ENCODE measurements around the gene GALNT2.

GALNT2 gene

GRCh38 chr1:230104395-230105244 lies 37.6 kb downstream of the GALNT2 start:
- peak overlapping the region; percentile 40 to 62 for H3K9ac ChIP-seq (ENCODE audit: low read length in 2 of 2)
- peak overlapping the region; percentile 73 for H3K27ac ChIP-seq (ENCODE audit: low read length)
- H3K36me3 ChIP-seq (ENCODE audit: control insufficient read depth in 2 of 2, insufficient read depth in 2 of 2, low read length in 2 of 2) = peaks cover 0 to 2% of the 10 kb centered on the region in 2 donors
- peaks cover 85% of the 10 kb centered on the region for H3K4me1 ChIP-seq (ENCODE audit: control insufficient read depth, insufficient read depth, low read length)
- H3K4me3 ChIP-seq (ENCODE audit: low read length in 2 of 2) = peak overlapping the region; percentile 30 to 58
- no peaks in the 10 kb centered on the region for H3K27me3 ChIP-seq (ENCODE audit: control insufficient read depth in 1 of 2, insufficient read depth in 2 of 2, low read length in 2 of 2)
- no peaks in the 10 kb centered on the region for H3K9me3 ChIP-seq (ENCODE audit: control insufficient read depth in 2 of 2, low read length in 2 of 2)

- H3K36me3 ChIP-seq (ENCODE audit: control insufficient read depth in 2 of 2, insufficient read depth in 2 of 2, low read length in 2 of 2) = peaks cover 0 to 2% of the 10 kb centered on the region in 2 donors
- H3K27me3 ChIP-seq (ENCODE audit: control insufficient read depth in 1 of 2, insufficient read depth in 2 of 2, low read length in 2 of 2) = no peaks in the 10 kb centered on the region
- H3K4me1 ChIP-seq (ENCODE audit: control insufficient read depth, insufficient read depth, low read length) = peaks cover 89% of the 10 kb centered on the region
- no peaks in the 10 kb centered on the region for H3K9me3 ChIP-seq (ENCODE audit: control insufficient read depth in 2 of 2, low read length in 2 of 2)
- peak overlapping the region; percentile 3 to 58 for H3K4me3 ChIP-seq (ENCODE audit: low read length in 2 of 2)
- H3K9ac ChIP-seq (ENCODE audit: low read length in 2 of 2) = peak overlapping the region; percentile 29 to 62
- H3K27ac ChIP-seq (ENCODE audit: low read length) = peak overlapping the region; percentile 73
Observed at GRCh38 chr1:230105245-230105753, 38.3 kb downstream of the GALNT2 start.

GRCh38 chr1:230105754-230106625 lies 39.0 kb downstream of the GALNT2 start:
- Histone ChIP-seq H3K9me3 (ENCODE audit: control insufficient read depth in 2 of 2, low read length in 2 of 2) (no peaks in the 10 kb centered on the region), H3K27me3 (ENCODE audit: control insufficient read depth in 1 of 2, insufficient read depth in 2 of 2, low read length in 2 of 2) (no peaks in the 10 kb centered on the region), H3K4me1 (ENCODE audit: control insufficient read depth, insufficient read depth, low read length) (peaks cover 94% of the 10 kb centered on the region), H3K9ac (ENCODE audit: low read length in 2 of 2) (peak overlapping the region in 1 of 2 donors; percentile 29), H3K36me3 (ENCODE audit: control insufficient read depth in 2 of 2, insufficient read depth in 2 of 2, low read length in 2 of 2) (peaks cover 0 to 2% of the 10 kb centered on the region in 2 donors), H3K27ac (ENCODE audit: low read length) (peak overlapping the region; percentile 73), H3K4me3 (ENCODE audit: low read length in 2 of 2) (peak overlapping the region; percentile 3 to 58)

GRCh38 chr1:230107941-230108340 lies 40.9 kb downstream of the GALNT2 start:
- Histone ChIP-seq H3K4me1 (ENCODE audit: control insufficient read depth, insufficient read depth, low read length) (peaks cover 97% of the 10 kb centered on the region), H3K9me3 (ENCODE audit: control insufficient read depth in 2 of 2, low read length in 2 of 2) (no peaks in the 10 kb centered on the region), H3K36me3 (ENCODE audit: control insufficient read depth in 2 of 2, insufficient read depth in 2 of 2, low read length in 2 of 2) (peaks cover 0 to 2% of the 10 kb centered on the region in 2 donors), H3K9ac (ENCODE audit: low read length in 2 of 2) (no peak overlapping the region), H3K27ac (ENCODE audit: low read length) (no peak overlapping the region), H3K4me3 (ENCODE audit: low read length in 2 of 2) (no peak overlapping the region), H3K27me3 (ENCODE audit: control insufficient read depth in 1 of 2, insufficient read depth in 2 of 2, low read length in 2 of 2) (no peaks in the 10 kb centered on the region)

DNA sequence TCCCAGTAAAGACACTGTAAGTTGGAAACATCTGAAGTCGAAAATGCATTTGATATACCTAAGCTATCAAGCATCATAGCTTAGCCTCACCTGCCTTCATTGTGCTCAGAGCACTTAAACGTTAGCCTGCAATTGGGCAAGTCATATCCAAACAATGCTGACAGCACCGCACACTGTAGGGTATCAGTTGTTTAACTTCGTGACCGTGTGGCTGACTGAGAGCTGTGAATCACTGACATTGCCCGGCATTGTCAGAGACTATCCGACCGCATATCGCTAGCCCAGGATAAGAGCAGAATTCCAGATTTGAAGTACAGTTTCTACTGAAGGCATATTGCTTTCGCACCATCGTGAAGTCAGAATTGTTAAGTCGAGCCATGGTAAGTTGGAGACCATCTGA lies 41.5 kb downstream of the GALNT2 start:
- Histone ChIP-seq H3K27ac (ENCODE audit: low read length) (no peak overlapping the region), H3K9me3 (ENCODE audit: control insufficient read depth in 2 of 2, low read length in 2 of 2) (no peaks in the 10 kb centered on the region), H3K4me1 (ENCODE audit: control insufficient read depth, insufficient read depth, low read length) (peaks cover 98% of the 10 kb centered on the region), H3K4me3 (ENCODE audit: low read length in 2 of 2) (no peak overlapping the region), H3K36me3 (ENCODE audit: control insufficient read depth in 2 of 2, insufficient read depth in 2 of 2, low read length in 2 of 2) (peaks cover 0 to 2% of the 10 kb centered on the region in 2 donors), H3K9ac (ENCODE audit: low read length in 2 of 2) (no peak overlapping the region), H3K27me3 (ENCODE audit: control insufficient read depth in 1 of 2, insufficient read depth in 2 of 2, low read length in 2 of 2) (no peaks in the 10 kb centered on the region)

GRCh38 chr1:230109066-230109465 lies 42.0 kb downstream of the GALNT2 start:
- Histone ChIP-seq H3K4me1 (ENCODE audit: control insufficient read depth, insufficient read depth, low read length) (peaks cover 98% of the 10 kb centered on the region), H3K36me3 (ENCODE audit: control insufficient read depth in 2 of 2, insufficient read depth in 2 of 2, low read length in 2 of 2) (peaks cover 0 to 2% of the 10 kb centered on the region in 2 donors), H3K9me3 (ENCODE audit: control insufficient read depth in 2 of 2, low read length in 2 of 2) (no peaks in the 10 kb centered on the region), H3K27ac (ENCODE audit: low read length) (peak overlapping the region; percentile 53), H3K4me3 (ENCODE audit: low read length in 2 of 2) (no peak overlapping the region), H3K27me3 (ENCODE audit: control insufficient read depth in 1 of 2, insufficient read depth in 2 of 2, low read length in 2 of 2) (no peaks in the 10 kb centered on the region), H3K9ac (ENCODE audit: low read length in 2 of 2) (no peak overlapping the region)

GRCh38 chr1:230109895-230110667 lies 43.0 kb downstream of the GALNT2 start:
- no peaks in the 10 kb centered on the region for H3K9me3 ChIP-seq (ENCODE audit: control insufficient read depth in 2 of 2, low read length in 2 of 2)
- H3K36me3 ChIP-seq (ENCODE audit: control insufficient read depth in 2 of 2, insufficient read depth in 2 of 2, low read length in 2 of 2) = peaks cover 0 to 5% of the 10 kb centered on the region in 2 donors
- peak overlapping the region in 1 of 2 donors; percentile 15 for H3K4me3 ChIP-seq (ENCODE audit: low read length in 2 of 2)
- H3K9ac ChIP-seq (ENCODE audit: low read length in 2 of 2) = peak overlapping the region in 1 of 2 donors; percentile 21
- H3K4me1 ChIP-seq (ENCODE audit: control insufficient read depth, insufficient read depth, low read length) = peaks cover 92% of the 10 kb centered on the region
- H3K27ac ChIP-seq (ENCODE audit: low read length) = peak overlapping the region; percentile 53
- no peaks in the 10 kb centered on the region for H3K27me3 ChIP-seq (ENCODE audit: control insufficient read depth in 1 of 2, insufficient read depth in 2 of 2, low read length in 2 of 2)

DNA sequence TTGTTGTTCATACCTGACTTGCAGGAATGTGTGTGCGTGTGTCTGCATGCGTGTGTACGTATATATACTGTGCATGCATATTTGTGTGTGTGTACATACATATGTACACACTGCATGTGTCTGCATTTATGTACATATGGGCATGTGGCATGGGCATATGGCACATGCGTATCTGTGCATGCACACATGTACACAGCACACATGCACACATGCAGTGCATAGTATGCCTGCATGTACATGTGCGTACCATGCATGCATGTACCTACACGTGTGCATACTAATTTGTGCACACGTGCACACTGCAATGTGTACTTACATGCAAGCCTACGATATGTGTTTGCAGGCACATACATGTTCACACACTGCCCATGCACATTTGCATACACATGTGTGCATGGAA lies 43.9 kb downstream of the GALNT2 start:
- no peak overlapping the region for H3K9ac ChIP-seq (ENCODE audit: low read length in 2 of 2)
- H3K4me3 ChIP-seq (ENCODE audit: low read length in 2 of 2) = no peak overlapping the region
- peaks cover 84% of the 10 kb centered on the region for H3K4me1 ChIP-seq (ENCODE audit: control insufficient read depth, insufficient read depth, low read length)
- no peaks in the 10 kb centered on the region for H3K27me3 ChIP-seq (ENCODE audit: control insufficient read depth in 1 of 2, insufficient read depth in 2 of 2, low read length in 2 of 2)
- no peak overlapping the region for H3K27ac ChIP-seq (ENCODE audit: low read length)
- H3K9me3 ChIP-seq (ENCODE audit: control insufficient read depth in 2 of 2, low read length in 2 of 2) = no peaks in the 10 kb centered on the region
- H3K36me3 ChIP-seq (ENCODE audit: control insufficient read depth in 2 of 2, insufficient read depth in 2 of 2, low read length in 2 of 2) = peaks cover 0 to 5% of the 10 kb centered on the region in 2 donors

DNA sequence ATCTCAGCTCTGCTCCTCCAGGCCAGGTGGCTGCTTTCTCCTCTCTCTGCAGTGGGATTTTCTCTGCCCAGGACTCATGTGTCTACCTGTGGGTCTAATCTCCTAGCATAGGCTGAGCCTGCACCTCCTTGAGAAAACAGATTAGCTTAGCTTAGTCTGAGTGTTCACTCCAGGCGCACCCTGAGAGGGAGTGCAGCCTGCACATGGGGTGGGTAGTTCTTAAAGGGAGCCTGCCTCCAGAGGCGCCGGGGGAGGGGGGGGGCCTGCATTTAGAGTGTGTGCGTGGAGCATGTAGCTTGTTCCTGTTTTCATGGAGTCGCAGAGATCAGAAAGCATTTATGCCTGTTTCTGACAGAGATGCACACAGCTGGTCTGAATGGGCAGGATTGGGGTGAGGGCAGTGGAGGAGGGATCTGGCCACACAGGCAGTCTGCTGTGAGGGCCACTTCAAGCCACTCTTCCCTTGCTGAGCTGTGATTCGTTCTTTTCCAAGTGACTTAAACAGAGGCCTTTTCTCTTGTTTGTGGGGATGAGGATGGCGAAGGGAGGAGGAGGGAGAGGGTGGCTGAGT lies 45.2 kb downstream of the GALNT2 start:
- H3K9me3 ChIP-seq (ENCODE audit: control insufficient read depth in 2 of 2, low read length in 2 of 2) = no peaks in the 10 kb centered on the region
- H3K4me1 ChIP-seq (ENCODE audit: control insufficient read depth, insufficient read depth, low read length) = peaks cover 75% of the 10 kb centered on the region
- peak overlapping the region; percentile 46 for H3K27ac ChIP-seq (ENCODE audit: low read length)
- peaks cover 0 to 5% of the 10 kb centered on the region in 2 donors for H3K36me3 ChIP-seq (ENCODE audit: control insufficient read depth in 2 of 2, insufficient read depth in 2 of 2, low read length in 2 of 2)
- peak overlapping the region in 1 of 2 donors; percentile 29 for H3K4me3 ChIP-seq (ENCODE audit: low read length in 2 of 2)
- no peak overlapping the region for H3K9ac ChIP-seq (ENCODE audit: low read length in 2 of 2)
- H3K27me3 ChIP-seq (ENCODE audit: control insufficient read depth in 1 of 2, insufficient read depth in 2 of 2, low read length in 2 of 2) = no peaks in the 10 kb centered on the region

DNA sequence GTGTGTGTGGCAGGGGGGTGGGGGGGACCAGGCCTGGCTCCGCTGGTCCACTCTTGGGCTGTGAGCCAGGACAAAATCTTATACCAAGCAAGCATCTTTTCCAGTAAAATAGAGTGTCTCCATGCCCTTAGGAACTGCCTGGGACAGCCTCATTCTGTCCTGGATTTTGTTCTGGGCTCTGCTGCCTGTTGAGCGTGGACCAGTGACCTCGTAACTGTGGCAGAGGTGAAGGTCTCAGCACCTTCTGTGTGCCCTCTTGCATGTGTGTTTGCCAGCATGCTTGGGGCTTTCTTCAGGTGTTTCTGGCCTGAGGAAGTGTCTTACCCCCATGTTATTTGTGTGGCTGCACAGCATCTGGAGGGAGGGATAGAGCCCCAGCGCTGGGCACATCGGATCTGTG lies 45.7 kb downstream of the GALNT2 start:
- Histone ChIP-seq H3K4me3 (ENCODE audit: low read length in 2 of 2) (no peak overlapping the region), H3K4me1 (ENCODE audit: control insufficient read depth, insufficient read depth, low read length) (peaks cover 69% of the 10 kb centered on the region), H3K36me3 (ENCODE audit: control insufficient read depth in 2 of 2, insufficient read depth in 2 of 2, low read length in 2 of 2) (peaks cover 0 to 5% of the 10 kb centered on the region in 2 donors), H3K27ac (ENCODE audit: low read length) (peak overlapping the region; percentile 46), H3K9ac (ENCODE audit: low read length in 2 of 2) (no peak overlapping the region), H3K9me3 (ENCODE audit: control insufficient read depth in 2 of 2, low read length in 2 of 2) (no peaks in the 10 kb centered on the region), H3K27me3 (ENCODE audit: control insufficient read depth in 1 of 2, insufficient read depth in 2 of 2, low read length in 2 of 2) (no peaks in the 10 kb centered on the region)

All from stomach smooth muscle (tissue), 2 donors.